ENCODE results near the gene EMC6.

The EMC6 gene

DNA sequence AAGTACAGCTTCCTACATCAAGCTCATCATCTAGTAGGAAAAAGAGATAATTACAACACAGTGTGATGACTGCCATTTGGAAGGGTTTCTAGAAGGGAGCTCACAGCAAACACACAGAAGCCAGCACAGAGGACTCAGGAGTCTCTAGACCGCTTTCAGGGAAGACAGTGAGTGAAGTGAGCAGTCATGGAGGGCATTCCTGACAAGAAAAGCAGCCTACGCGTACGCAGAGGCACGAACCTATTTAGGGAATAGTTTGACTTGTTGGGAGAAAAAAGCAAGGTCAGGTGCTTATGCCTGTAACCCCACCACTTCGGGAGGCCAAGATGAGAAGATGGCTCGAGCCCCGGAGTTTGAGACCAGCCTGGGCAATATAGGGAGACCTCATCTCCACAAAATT, 46.7 kb downstream of the EMC6 start:
- no peak for DNase-seq

DNA sequence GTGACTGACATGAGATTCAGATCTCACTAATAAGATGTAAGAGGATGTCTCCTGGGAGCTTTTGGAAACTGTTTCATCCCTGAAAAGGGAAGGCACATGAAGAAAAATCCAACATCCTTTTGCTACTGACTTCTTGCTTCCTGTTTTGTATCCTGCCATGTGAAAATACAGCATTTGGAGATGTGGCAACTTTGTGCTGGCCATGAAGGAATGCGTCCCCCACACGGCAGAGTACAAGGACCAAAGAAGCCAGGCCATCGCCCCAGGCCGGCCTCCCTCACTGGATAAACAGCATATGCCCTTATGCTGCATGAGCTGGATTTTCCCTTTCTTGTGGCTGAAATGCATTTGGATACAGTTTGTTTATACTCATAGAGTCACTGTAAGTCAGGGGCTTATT, 49.6 kb downstream of the EMC6 start:
- DNase-seq, result no peak

DNA sequence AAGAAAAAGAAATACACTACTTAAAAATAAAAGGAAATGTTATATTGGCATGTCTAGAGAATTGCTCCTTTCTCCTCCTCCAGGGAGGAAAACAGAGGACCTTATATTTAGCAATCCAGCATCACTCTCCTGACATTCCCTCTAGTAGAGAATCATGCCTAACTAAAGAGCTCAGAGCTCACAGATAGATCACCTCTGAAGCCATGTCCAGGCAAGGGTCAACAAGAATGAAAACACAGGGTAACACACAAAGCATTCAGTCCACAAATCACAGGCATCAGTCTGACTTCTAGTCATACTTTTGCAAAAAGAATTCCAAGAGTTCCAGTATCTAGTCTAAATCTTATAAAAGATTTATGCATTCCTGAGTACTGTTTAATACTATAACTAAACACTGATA, 50.7 kb downstream of the EMC6 start:
- DNase-seq, result no peak
